ENCODE data around the gene SPACA5. TPM values are rescaled to one million over a fixed set of nuclear protein-coding genes. Genes with fewer than 3 reads are reported as not detected.
"Not testable (repeated sequence)": the region's sequence is repeated elsewhere in the genome, so short reads cannot be mapped to it uniquely, and the experiment has no call there.

Gene SPACA5
- total and polyA plus RNA-seq, 8 donors: 0.34 to 0.49 (median 0.41) TPM; not detected in 3

DNA sequence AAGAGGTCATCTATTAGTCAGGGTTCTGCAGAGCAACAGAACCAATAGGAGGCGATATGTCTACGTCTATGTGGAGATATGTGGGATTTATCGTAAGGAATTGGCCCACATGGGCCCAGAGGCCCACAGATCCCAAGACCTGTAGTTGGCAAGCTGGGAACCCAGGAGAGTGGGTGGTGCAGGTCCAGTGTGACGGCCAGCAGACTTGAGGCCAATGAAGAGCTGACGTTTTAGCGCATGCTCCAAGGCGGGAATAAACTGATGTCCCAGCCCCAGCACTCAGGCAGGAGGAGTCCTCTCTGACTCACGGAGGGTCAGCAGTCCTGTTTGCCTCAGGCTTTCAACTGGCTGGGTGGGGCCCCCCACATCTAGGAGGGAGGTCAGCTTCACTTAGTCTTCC lies 21.3 kb downstream of the SPACA5 start:
- H3K9me3 ChIP-seq: no peaks in the 10 kb centered on the region
- no peak overlapping the region for H3K4me3 ChIP-seq
- intact Hi-C loops (cut with DNase I): loop anchor here in 1 of 2 donors (10.0 kb wide), 1 partner anchor 193 kb away; the partner anchor contains the start of gene ZNF81
- H3K27ac ChIP-seq: no peak overlapping the region
- DNase-seq (no peak), ATAC-seq (no peak)
- H3K27me3 ChIP-seq: no peaks in the 10 kb centered on the region
- TF ChIP-seq CTCF (IDR thresholded peaks at IDR 0.05): no peak
- H3K4me1 ChIP-seq: no peaks in the 10 kb centered on the region
- no peaks in the 10 kb centered on the region for H3K36me3 ChIP-seq

DNA sequence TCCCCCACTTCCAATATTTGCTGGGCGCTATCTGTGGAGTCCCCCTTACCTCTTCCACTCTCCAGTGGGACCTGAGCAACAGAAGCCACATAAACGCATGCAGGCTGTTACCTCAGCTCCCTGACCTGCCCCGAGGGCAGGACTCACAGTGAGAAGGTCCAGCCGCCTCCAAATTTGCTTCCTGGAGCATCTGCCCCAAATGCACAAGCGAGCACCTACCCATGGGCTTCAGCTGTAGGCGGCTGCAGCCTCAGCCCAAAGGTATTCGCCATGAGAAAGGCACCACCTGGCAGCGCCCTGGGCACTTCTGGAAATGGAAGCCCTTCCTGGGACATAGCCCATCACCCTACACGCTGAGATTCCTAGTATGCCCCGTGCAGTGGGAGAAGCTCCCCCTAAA lies 23.4 kb downstream of the SPACA5 start:
- H3K36me3 ChIP-seq: no peaks in the 10 kb centered on the region
- no peak overlapping the region for H3K4me3 ChIP-seq
- DNase-seq (no peak), ATAC-seq (no peak)
- H3K27me3 ChIP-seq: no peaks in the 10 kb centered on the region
- no peaks in the 10 kb centered on the region for H3K9me3 ChIP-seq
- no peaks in the 10 kb centered on the region for H3K4me1 ChIP-seq
- intact Hi-C loops (cut with DNase I): no loop called here
- TF ChIP-seq CTCF (IDR thresholded peaks at IDR 0.05): no peak
- no peak overlapping the region for H3K27ac ChIP-seq

- H3K9me3 ChIP-seq; ATAC-seq; H3K4me1 ChIP-seq; H3K36me3 ChIP-seq; H3K27me3 ChIP-seq; intact Hi-C loops (cut with DNase I); H3K27ac ChIP-seq; H3K4me3 ChIP-seq; DNase-seq: not testable (repeated sequence)
These were observed 23.9 kb downstream of the SPACA5 start for GRCh38 chrX:48030641-48031173.

DNA sequence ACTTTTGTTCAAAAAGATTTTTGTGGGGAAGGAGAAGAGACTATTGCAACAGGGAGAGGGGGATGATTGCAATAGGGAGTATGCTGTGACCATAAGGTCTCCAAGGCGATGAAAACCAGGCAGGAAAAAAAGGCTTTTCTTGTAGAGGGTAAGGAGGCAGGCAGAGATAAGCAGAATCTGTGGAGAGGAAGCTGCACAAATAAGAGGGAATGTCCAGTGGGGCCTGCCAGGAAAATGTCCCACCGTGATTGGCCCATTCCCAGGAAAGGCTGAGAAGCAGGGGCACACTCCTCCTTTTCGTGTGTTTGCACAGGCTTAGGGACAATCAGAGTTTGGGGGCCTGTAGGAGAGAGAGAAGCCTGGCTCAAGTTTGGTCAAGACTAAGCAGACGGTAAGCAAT lies 29.1 kb downstream of the SPACA5 start:
- TF ChIP-seq CTCF (IDR thresholded peaks at IDR 0.05): no peak
- Histone ChIP-seq H3K27me3 (no peaks in the 10 kb centered on the region), H3K27ac (no peak overlapping the region), H3K9me3 (no peaks in the 10 kb centered on the region), H3K4me1 (no peaks in the 10 kb centered on the region), H3K4me3 (no peak overlapping the region), H3K36me3 (no peaks in the 10 kb centered on the region)
- DNase-seq (no peak), ATAC-seq (no peak)
- intact Hi-C loops (cut with DNase I): no loop called here

DNA sequence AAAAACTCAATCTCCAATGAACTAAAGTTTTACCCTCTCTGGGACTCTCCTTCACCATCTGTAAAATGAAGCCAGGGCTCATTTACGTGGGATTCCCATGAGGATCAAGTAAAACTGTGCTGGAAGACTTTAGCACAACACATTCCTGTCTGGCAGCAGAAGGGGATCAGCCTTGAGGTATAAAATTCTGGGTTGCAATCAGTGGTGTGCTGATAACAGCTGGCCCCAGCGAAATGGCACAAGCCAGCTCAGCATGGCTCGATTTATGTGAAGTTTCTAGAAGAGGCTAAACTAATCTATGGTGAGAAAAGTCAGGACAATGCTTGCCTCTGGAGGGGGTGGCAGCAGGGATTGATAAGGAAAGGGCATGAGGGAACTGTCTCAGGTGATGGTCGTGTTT lies 36.3 kb downstream of the SPACA5 start:
- Histone ChIP-seq H3K27me3 (no peaks in the 10 kb centered on the region), H3K4me1 (no peaks in the 10 kb centered on the region), H3K4me3 (no peak overlapping the region), H3K27ac (no peak overlapping the region), H3K36me3 (no peaks in the 10 kb centered on the region), H3K9me3 (no peaks in the 10 kb centered on the region)
- ATAC-seq: no peak
- DNase-seq: no peak
- intact Hi-C loops (cut with DNase I): no loop called here
- no peak for TF ChIP-seq CTCF (IDR thresholded peaks at IDR 0.05)

All from left lung (tissue), 10 donors.